ENCODE results near the gene CDS2.

The CDS2 gene

GRCh38 chr20:5119435-5120184 is 7.2 kb upstream of the CDS2 start, which contains the start of gene PCNA:
PCNA (minus strand) TSS chr20:5119958; CDS start chr20:5119798, 160 bp downstream.
- peak; percentile 98 for DNase-seq

GRCh38 chr20:5120185-5120476 is 6.7 kb upstream of the CDS2 start:
- no peak for DNase-seq

DNA sequence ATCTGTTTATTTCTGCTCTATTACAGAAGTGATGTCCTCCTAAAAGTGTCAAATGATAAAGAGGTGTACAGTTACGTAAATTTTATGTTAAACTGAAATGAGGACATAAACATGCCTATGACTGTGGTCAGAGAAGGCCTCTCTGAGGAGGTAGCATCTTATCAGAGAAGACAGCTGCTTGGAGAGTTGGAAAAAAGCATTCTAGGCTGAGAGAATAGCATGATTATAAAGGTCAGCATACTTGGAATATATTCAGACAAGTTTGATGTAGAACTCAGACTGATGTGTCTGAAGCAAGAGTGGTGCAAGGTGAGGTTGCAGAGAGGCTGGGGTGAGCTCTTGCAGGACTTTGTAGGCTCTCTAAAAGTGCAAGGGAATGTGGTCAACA is 3.9 kb upstream of the CDS2 start:
- DNase-seq, result no peak

- peak; percentile 77 for DNase-seq
These were observed 523 bp downstream of the CDS2 start for GRCh38 chr20:5127204-5127858.

DNA sequence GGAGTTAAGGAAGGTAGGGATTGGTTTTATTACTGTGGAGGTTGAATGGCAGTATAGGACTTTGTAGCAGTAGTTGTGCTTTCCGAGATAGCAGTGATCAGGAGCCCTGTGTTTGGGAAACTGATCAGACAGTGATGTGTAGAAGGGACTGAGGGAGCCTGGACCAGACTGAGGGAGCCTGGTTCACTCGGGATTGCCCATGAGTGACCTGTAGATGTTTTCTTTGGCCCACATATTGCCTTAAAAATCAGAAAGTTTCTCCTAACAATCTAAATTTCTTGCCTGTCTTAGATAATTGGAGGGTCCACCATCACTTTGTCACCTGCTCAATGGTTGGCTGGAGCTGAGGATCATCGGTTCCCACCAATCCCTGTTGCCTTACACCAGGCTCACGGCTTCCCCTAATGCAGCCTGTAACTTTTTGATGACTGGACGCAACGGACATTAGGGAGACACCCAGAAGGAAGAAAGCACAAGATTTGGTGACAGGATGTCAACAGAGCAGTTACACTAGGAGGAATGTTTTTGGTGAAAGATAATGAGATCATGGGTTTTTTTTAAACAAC is 1.1 kb downstream of the CDS2 start:
- DNase-seq, result no peak

GRCh38 chr20:5128886-5129285 is 2.1 kb downstream of the CDS2 start:
- no peak for DNase-seq

- no peak for DNase-seq
These were observed 4.7 kb downstream of the CDS2 start for GRCh38 chr20:5131502-5131901.

DNA sequence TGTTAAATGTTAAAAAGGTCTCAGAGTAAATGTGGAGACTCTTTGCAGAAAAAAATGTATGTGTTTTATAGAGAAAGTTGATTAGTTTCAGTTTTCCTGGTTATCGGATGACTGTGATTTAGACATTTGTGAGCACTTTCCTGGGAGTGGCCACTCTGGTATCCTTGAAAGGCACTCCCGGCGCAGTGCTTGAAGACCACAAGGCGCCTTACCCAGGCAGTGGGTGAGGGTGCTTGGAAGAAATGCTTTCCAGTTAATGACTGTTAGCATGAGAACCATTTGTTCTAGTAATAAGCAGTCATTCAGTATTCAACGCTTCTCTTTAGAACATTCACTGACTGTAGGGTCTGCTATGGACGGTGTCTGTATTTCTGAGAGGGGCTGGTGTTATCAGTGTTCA is 7.2 kb downstream of the CDS2 start:
- DNase-seq, result no peak

GRCh38 chr20:5135363-5136012 is 8.7 kb downstream of the CDS2 start:
- no peak for DNase-seq

GRCh38 chr20:5136096-5136495 is 9.3 kb downstream of the CDS2 start:
- no peak for DNase-seq

DNA sequence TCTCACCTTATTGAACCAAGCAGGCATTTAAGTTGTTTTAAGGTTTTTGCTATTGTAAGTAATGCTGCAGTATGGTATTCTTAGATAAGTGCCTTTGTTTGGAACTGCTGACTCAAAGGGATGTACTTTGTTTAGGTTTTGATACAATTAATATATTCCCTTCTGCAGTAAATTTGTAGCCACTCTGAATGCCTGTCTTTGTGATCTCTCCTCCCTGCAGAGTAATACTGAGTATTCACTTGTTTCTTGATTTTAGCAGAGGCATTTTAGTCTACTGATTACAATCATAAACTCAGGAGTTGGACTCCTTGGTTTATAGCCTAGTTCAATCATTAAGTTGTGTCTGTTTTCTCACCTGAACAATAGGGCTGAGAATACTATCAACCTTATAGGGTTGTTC is 13.4 kb downstream of the CDS2 start:
- no peak for DNase-seq

DNA sequence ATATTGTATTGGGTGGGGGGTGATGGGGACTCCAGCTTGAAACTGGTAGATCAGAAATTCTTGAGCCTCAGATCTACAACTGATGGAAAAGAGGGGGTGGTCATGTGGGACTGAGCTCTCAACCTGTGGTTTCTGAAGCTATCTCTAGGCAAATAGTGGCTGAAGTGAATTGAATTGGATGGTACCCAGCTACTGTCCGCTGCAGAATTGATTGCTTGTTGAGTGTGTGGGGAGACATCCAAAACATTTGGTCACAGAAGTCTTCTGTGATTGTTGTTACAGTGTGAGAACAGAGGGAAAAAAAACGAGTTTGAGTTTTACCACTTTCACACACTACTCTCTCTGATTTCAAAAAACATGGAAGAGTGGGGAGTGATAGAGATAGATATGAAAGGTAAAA is 14.8 kb downstream of the CDS2 start:
- DNase-seq, result no peak

GRCh38 chr20:5143851-5144250 is 17.0 kb downstream of the CDS2 start:
- DNase-seq, result peak; percentile 59

GRCh38 chr20:5145365-5146098 is 18.7 kb downstream of the CDS2 start:
- DNase-seq, result no peak

DNA sequence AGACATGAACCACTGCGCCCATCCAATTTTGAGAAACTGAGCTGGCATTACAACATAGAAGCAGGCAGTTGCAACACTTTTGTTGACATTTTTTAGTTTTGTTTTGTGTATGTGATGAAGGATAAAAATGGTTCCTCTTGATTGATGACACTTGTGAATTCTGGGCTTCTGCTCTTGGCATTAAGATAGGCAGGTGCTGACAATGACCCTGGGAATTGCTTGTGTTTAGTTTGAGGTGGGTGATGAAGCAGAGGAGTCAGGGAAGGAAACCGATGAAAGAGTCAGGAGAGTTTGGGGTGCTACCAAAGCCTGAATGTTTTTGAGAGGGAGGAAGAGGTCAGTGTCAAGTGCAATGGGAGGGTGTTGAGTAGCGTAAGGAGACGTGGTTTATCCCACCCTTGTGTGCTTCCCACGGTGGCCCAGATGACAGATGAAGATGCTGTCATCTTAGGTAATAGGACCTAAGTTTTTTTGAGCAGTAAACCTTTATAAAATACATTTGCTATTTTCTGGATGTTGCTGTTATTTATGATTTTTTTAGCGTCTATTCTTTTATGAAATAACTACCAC is 19.4 kb downstream of the CDS2 start:
- no peak for DNase-seq

GRCh38 chr20:5146871-5147592 is 20.2 kb downstream of the CDS2 start:
- DNase-seq, result no peak

GRCh38 chr20:5148581-5148980 is 21.8 kb downstream of the CDS2 start:
- no peak for DNase-seq

DNA sequence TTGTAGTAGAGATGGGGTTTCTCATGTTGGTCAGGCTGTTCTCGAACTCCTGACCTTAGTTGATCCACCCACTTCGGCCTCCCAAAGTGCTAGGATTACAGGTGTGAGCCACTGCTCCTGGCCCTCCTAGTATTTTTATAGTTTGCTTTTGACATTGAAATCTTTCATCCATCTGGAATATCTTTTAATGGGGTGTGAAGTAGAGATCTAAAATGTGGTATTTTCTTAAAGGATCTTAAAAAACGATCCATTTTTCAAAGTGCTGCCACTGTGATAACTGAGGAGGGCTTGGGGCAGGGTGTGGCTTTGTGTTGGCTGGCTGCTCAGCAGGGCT is 23.1 kb downstream of the CDS2 start:
- DNase-seq, result no peak

- DNase-seq, result no peak
These were observed 23.6 kb downstream of the CDS2 start for GRCh38 chr20:5150226-5151076.

GRCh38 chr20:5153152-5153467 is 26.3 kb downstream of the CDS2 start:
- no peak for DNase-seq
